ENCODE data around the gene RPL29. TPM values are rescaled to one million over a fixed set of nuclear protein-coding genes. Genes with fewer than 3 reads are reported as not detected.

Gene RPL29
- total RNA-seq, 4 donors from 2014 or later = 1,093 to 1,919 (median 1,775) TPM

- no peak for TF ChIP-seq CTCF (IDR thresholded peaks at IDR 0.05; ENCODE audit: low read depth)
Observed at GRCh38 chr3:51945031-51945840, 50.5 kb downstream of the RPL29 start.

DNA sequence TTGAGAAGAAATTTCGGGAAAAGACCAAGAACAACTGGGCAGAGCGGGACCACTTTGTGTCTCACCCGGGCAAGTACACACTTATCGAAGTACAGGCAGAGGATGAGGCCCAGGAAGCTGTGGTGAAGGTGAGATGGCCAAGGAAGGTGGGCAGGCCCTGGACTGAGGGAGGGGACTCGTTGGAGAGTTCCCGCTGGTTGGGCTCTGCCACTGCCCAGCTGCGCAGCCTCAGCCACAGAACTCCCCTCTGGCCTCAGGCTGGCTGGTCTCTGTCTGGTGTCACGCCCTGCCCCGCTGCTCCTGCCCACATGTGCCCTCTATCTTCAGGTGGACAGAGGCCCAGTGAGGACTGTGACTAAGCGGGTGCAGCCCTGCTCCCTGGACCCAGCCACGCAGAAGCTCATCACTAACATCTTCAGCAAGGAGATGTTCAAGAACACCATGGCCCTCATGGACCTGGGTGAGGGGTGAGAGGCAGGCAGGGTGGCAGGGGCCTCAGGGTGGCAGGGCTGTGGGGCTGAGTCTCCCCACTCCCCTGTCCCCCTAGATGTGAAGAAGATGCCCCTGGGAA lies 51.2 kb downstream of the RPL29 start:
- TF ChIP-seq CTCF (IDR thresholded peaks at IDR 0.05; ENCODE audit: low read depth) = no peak

Small RNA genes within 50 kb of the gene (small RNA-seq; reads per million reads assigned to genes)
- not detected for gene AC115284.1

Other genes with a start within 250 kb of the RPL29 start
- not detected for gene IQCF6, start 216.7 kb downstream of the RPL29 start, total RNA-seq
- gene IQCF2, start 134.3 kb downstream of the RPL29 start, total RNA-seq = not detected
- not detected for gene IQCF5, start 120.3 kb downstream of the RPL29 start, total RNA-seq
- not detected for gene IQCF1, start 92.5 kb downstream of the RPL29 start, total RNA-seq
- 10 to 100 TPM in 2 of 4 donors, 1 to 10 TPM in 2; 8.1 to 18.1 (median 11.5) TPM for gene RRP9, start 54.0 kb downstream of the RPL29 start, total RNA-seq
- 10 to 100 TPM; 13.4 to 39.0 (median 29.5) TPM for gene PARP3, start 53.5 kb downstream of the RPL29 start, total RNA-seq
- under 1 TPM in 1 of 4 donors, not detected in 3; 0.94 TPM for gene GPR62, start 40.5 kb downstream of the RPL29 start, total RNA-seq
- gene PCBP4, start 28.4 kb downstream of the RPL29 start, total RNA-seq = 10 to 100 TPM; 10.8 to 39.9 (median 19.0) TPM
- 100 to 1,000 TPM in 1 of 4 donors, 10 to 100 TPM in 3; 46.0 to 122 (median 76.9) TPM for gene ABHD14B, start 21.8 kb downstream of the RPL29 start, total RNA-seq
- gene ABHD14A, start 20.8 kb downstream of the RPL29 start, total RNA-seq = 10 to 100 TPM; 15.3 to 37.7 (median 26.0) TPM
- gene ACY1, start 12.4 kb downstream of the RPL29 start, total RNA-seq = 10 to 100 TPM; 24.5 to 60.3 (median 31.4) TPM
- 10 to 100 TPM in 2 of 4 donors, 1 to 10 TPM in 2; 5.9 to 15.6 (median 9.7) TPM for gene DUSP7, start 60.7 kb upstream of the RPL29 start, total RNA-seq
- gene POC1A, start 158.5 kb upstream of the RPL29 start, total RNA-seq = 1 to 10 TPM in 2 of 4 donors, under 1 TPM in 2; 0.38 to 2.4 (median 1.2) TPM
- 10 to 100 TPM; 25.8 to 44.3 (median 39.0) TPM for gene ALAS1, start 202.3 kb upstream of the RPL29 start, total RNA-seq
- gene TLR9, start 229.8 kb upstream of the RPL29 start, total RNA-seq = not detected
- gene TWF2, start 243.3 kb upstream of the RPL29 start, total RNA-seq = 100 to 1,000 TPM in 3 of 4 donors, 10 to 100 TPM in 1; 50.4 to 129 (median 122) TPM
- gene PPM1M, start 249.9 kb upstream of the RPL29 start, total RNA-seq = 10 to 100 TPM; 13.0 to 44.7 (median 35.3) TPM